ENCODE results near the gene PRR12. TPM values are rescaled to one million over a fixed set of nuclear protein-coding genes. Genes with fewer than 3 reads are reported as not detected.
A peak's percentile ranks its signal among the peaks of the same experiment; 100 is the strongest.

The PRR12 gene
- polyA plus RNA-seq, 1 donor (not counting 4 experiments of a cell fraction or from before 2014, with no cell fraction given) = 0.35 TPM

DNA sequence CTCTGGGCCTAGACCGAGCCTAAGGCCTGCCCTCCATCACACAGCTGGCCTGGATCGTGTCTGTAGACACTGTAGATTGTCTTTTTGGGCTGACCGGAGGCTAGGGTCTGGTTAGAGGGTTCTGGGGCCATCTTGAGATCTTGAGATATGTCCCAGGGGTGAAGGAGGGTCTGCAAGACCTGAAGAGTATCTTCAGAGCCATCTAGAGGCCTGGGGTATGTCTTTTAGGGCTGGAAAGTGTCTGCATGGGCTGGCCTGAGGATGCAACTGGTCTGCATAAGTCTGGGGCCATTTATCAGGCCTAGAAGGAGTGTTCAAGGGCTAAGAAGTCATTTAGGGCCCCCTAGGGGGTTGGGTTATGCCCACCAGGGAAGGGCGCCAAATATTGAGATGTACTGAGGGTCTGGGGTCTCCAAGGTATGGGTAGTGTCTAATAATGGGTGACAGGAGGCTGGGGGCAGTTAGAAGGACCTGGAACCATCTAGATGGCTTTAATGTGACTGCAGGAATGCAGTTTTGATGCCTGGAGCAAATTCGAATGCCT, 51.6 kb downstream of the PRR12 start:
- FAIRE-seq (no peak), DNase-seq (ENCODE audit: low read depth, low spot score) (no peak)
- Histone ChIP-seq H3K4me2 (ENCODE audit: control insufficient read depth, extremely low read depth, insufficient read depth, low read depth, low read length) (peak overlapping the region; percentile 100), H3K79me2 (ENCODE audit: control insufficient read depth, insufficient read depth, low read length) (peaks cover 66% of the 10 kb centered on the region), H3K9me3 (ENCODE audit: control insufficient read depth, low read depth, low read length) (no peaks in the 10 kb centered on the region), H2AFZ (ENCODE audit: control insufficient read depth, low read length) (peak overlapping the region; percentile 53), H3K27me3 (ENCODE audit: control insufficient read depth, extremely low read depth, insufficient read depth, low read length) (no peaks in the 10 kb centered on the region), H3K4me3 (ENCODE audit: control insufficient read depth in 2 of 3, extremely low read depth in 1 of 3, insufficient read depth in 2 of 3, low read depth in 1 of 3, low read length in 3 of 3) (peak overlapping the region; percentile 85 to 100 (median 99)), H3K9ac (ENCODE audit: control insufficient read depth, extremely low read depth, insufficient read depth, low read length) (peak overlapping the region; percentile 100), H4K20me1 (ENCODE audit: control insufficient read depth, extremely low read depth, insufficient read depth, low read length) (peaks cover 2% of the 10 kb centered on the region), H3K9me1 (ENCODE audit: control insufficient read depth, extremely low read depth, insufficient read depth, low read length) (no peaks in the 10 kb centered on the region), H3K27ac (ENCODE audit: control insufficient read depth, insufficient read depth, low read length) (peak overlapping the region; percentile 96), H3K36me3 (ENCODE audit: control insufficient read depth in 2 of 2, extremely low read depth in 1 of 2, insufficient read depth in 2 of 2, low read length in 2 of 2) (peaks cover 15 to 18% of the 10 kb centered on the region in 2 experiments), H3K4me1 (ENCODE audit: control insufficient read depth, extremely low read depth, insufficient read depth, low read length) (peaks cover 24% of the 10 kb centered on the region)
- TF ChIP-seq, protein P1, sequence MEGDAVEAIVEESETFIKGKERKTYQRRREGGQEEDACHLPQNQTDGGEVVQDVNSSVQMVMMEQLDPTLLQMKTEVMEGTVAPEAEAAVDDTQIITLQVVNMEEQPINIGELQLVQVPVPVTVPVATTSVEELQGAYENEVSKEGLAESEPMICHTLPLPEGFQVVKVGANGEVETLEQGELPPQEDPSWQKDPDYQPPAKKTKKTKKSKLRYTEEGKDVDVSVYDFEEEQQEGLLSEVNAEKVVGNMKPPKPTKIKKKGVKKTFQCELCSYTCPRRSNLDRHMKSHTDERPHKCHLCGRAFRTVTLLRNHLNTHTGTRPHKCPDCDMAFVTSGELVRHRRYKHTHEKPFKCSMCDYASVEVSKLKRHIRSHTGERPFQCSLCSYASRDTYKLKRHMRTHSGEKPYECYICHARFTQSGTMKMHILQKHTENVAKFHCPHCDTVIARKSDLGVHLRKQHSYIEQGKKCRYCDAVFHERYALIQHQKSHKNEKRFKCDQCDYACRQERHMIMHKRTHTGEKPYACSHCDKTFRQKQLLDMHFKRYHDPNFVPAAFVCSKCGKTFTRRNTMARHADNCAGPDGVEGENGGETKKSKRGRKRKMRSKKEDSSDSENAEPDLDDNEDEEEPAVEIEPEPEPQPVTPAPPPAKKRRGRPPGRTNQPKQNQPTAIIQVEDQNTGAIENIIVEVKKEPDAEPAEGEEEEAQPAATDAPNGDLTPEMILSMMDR (optimal IDR thresholded peaks at IDR 0.05 in 1 of 3, IDR thresholded peaks at IDR 0.05 in 1 of 3, conservative IDR thresholded peaks at IDR 0.05 in 1 of 3; ENCODE audit: extremely low read depth in 1 of 3, insufficient read depth in 2 of 3, low read length in 3 of 3) = no peak
- no peak for TF ChIP-seq EZH2 (IDR thresholded peaks at IDR 0.05; ENCODE audit: low read length)
- dilution Hi-C loops (cut with MboI; ENCODE audit: extremely low pct_ligation_motif_present, low sequenced_read_pairs) = no loop called here

DNA sequence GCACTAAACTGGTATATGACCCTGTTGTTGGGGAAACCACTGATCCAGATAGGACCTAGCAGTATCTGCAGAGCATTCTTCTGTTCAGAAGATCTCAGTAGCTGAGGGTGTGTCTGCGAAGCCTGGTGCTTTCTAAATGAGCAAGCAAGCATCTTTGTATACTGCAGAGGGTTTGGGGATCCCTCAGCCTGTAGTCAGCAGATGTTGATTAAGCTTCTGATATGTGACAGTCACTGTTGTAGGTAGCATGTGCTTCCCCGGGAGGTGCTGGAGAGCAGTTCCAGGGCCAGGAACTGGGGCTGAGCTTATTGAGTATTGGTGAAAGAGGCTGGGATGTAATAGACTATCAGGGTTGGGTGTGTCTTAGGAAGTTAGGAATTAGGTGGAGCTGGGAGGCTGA, 52.5 kb downstream of the PRR12 start:
- no peak overlapping the region for H2AFZ ChIP-seq (ENCODE audit: control insufficient read depth, low read length)
- H3K79me2 ChIP-seq (ENCODE audit: control insufficient read depth, insufficient read depth, low read length) = peaks cover 67% of the 10 kb centered on the region
- no peaks in the 10 kb centered on the region for H3K9me1 ChIP-seq (ENCODE audit: control insufficient read depth, extremely low read depth, insufficient read depth, low read length)
- no peaks in the 10 kb centered on the region for H3K27me3 ChIP-seq (ENCODE audit: control insufficient read depth, extremely low read depth, insufficient read depth, low read length)
- TF ChIP-seq, protein P1 (optimal IDR thresholded peaks at IDR 0.05 in 1 of 3, IDR thresholded peaks at IDR 0.05 in 1 of 3, conservative IDR thresholded peaks at IDR 0.05 in 1 of 3; ENCODE audit: extremely low read depth in 1 of 3, insufficient read depth in 2 of 3, low read length in 3 of 3) = no peak
- TF ChIP-seq EZH2 (IDR thresholded peaks at IDR 0.05; ENCODE audit: low read length) = no peak
- H3K9me3 ChIP-seq (ENCODE audit: control insufficient read depth, low read depth, low read length) = no peaks in the 10 kb centered on the region
- dilution Hi-C loops (cut with MboI; ENCODE audit: extremely low pct_ligation_motif_present, low sequenced_read_pairs) = no loop called here
- peak overlapping the region in 1 of 3 experiments; percentile 33 for H3K4me3 ChIP-seq (ENCODE audit: control insufficient read depth in 2 of 3, extremely low read depth in 1 of 3, insufficient read depth in 2 of 3, low read depth in 1 of 3, low read length in 3 of 3)
- peak overlapping the region; percentile 100 for H3K4me2 ChIP-seq (ENCODE audit: control insufficient read depth, extremely low read depth, insufficient read depth, low read depth, low read length)
- peaks cover 15 to 18% of the 10 kb centered on the region in 2 experiments for H3K36me3 ChIP-seq (ENCODE audit: control insufficient read depth in 2 of 2, extremely low read depth in 1 of 2, insufficient read depth in 2 of 2, low read length in 2 of 2)
- FAIRE-seq (peak; percentile 56), DNase-seq (ENCODE audit: low read depth, low spot score) (no peak)
- H3K9ac ChIP-seq (ENCODE audit: control insufficient read depth, extremely low read depth, insufficient read depth, low read length) = no peak overlapping the region
- H4K20me1 ChIP-seq (ENCODE audit: control insufficient read depth, extremely low read depth, insufficient read depth, low read length) = peaks cover 2% of the 10 kb centered on the region
- H3K4me1 ChIP-seq (ENCODE audit: control insufficient read depth, extremely low read depth, insufficient read depth, low read length) = peaks cover 20% of the 10 kb centered on the region
- peak overlapping the region; percentile 19 for H3K27ac ChIP-seq (ENCODE audit: control insufficient read depth, insufficient read depth, low read length)

Data from keratinocyte (primary cell).